Activated T-helper 1 cell treated with Interleukin-2 at 50 U/mL for 16 hours (primary cell): ENCODE results near the gene NAA50.

Experiments
- DNase-seq: peaks from one replicate; pipeline ENCODE4 v3.0.0-alpha.2; 2020; ENCODE audit warnings: low read depth

The NAA50 gene

DNA sequence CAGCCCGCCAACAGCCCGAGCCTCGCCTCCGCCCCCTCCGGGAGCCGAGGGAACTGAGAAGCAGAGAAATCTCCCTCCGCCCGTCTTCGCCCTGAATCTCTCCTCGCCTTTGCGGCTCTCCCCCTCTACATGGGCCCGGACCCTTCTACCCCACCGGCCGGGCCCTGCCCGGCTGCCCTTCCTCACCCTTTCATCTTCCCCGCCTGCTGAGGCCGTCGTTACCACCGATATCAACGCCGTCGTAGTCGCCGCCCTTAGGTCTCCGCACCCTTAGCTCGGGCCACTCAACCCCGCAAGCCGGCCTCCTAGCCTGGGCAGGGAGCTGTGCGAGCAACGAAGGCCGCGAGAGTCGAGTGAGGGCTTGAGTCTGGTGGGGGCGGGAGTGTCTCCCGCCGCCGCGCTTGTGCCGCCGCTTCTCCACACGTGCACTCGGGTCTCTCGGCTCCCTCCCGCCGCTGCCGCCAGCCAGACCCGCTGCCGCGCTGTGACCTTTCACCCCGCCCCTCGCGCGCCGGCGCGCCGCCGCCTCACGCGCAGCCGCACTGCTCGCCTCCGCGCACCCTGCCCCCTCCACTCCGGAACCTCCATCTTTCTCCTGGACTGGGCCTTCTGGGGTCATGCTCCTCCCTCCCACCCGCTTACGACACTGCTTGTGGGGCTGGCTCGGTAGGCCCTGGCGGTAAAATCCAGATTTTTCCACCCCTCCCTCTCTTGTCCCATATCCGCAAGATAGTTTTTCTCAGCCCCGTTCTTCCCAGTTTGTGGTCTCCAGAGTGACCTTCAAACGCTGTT lies at the start of gene NAA50:
NAA50 (minus strand) TSS at position 494 of the 792 bp plus-strand sequence; CDS start at position 194, 300 bp downstream.
- DNase-seq, result peak; percentile 90

DNA sequence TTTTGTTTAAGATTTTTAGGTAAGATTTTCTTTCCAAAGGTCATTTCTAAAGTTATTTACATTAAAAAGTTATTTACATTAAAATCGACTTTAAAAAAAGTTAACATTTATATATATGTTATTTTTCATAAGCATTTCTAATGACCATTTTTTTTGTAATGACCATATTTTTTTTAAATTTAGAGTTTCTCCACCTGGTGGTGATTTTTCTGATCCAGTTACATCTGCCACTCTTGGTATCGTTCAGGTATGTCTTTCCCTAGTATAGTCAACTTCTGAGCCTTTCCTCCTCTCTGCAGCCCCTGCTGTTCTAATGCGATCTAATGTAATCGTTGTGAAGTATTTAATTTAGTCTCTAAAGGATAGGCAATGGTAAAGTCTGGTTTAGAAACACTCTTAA lies 49.6 kb upstream of the NAA50 start:
- DNase-seq, result no peak

DNA sequence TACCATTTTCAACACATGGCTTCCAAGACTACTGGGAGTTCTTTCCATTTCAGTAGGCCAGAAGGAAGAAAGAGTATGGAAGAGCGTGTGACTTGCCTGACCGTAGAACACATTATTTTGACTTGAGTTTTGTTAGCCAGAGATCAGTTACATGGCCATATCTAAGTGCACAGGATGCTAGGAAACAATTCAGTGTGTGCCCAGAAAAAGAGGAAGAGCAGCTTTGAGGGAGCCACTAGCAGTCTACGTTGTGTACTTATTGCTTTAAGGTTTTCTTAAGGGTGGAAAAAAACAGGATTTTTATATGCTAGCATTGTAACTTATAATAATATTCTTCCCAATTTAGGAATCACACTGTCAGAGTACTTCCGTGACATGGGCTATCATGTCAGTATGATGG lies 48.5 kb upstream of the NAA50 start:
- no peak for DNase-seq

DNA sequence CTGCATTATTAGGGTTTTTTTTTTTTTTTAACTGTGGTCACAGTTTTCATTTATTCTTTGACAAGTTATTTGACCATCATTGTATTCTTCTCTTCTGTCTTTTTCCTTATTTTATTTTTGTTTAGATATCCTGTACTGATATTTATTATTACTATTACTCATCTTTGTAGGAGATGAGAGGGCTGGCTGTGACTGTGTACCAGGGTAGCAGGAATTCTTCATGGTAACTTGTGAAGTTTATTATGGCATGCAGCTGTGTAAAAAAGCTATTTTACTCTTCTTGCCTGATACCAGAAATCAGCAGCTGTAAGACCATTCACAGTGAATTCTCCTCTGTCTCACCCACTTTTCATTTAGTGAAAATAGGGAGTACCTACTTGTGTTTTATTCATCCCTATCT lies 45.3 kb upstream of the NAA50 start:
- DNase-seq, result no peak

DNA sequence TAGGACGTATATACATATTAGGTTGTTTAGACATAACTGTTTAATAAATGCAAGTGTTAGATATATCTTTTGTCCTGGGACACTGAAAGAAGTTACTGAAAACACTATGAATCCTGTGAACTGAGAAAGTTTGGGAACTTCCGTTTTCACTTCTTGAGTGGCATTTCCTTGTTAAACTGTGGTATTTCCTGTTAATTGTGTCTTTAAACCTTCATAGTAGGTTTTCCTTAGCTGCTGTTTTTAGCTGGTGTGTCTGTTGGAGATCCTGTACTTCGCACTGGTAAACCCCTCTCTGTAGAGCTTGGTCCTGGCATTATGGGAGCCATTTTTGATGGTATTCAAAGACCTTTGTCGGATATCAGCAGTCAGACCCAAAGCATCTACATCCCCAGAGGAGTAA lies 37.9 kb upstream of the NAA50 start:
- no peak for DNase-seq

DNA sequence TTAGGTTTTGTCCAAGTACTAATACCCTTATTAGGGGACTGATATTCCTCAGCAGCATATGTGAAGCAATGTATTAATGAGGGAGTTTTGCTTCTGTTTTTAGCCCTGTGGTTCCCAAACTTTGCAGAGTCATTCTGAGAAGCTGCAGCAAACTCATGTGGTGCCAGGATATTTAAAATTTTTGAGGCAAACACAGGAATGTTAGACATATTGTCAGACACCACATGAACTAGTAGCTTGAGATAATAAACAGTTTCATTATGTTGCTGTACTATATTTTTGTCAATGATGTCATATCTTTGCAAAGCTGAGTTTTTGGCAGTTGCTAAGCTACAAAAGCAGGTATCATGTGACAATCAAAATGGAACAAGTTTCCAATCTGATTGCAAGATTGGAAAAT lies 37.4 kb upstream of the NAA50 start:
- no peak for DNase-seq

DNA sequence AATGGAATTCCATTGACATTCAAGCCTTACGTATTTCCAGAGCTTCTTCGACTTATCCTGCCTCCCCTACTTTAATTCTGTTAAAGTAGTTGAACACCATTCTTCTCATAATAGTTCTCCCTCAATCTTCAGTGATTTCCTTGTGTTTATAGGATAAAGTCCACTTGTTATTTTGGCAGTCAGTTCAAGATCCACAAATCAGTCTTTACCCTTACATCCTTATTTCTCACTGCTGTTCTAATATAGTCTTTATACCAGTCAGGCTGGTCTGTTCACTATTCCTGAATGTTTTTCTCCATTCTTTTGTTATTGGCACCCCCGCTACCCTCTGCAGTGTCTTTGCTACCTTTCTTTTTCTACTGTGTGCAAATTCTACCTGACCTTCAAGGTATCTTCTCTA lies 30.5 kb upstream of the NAA50 start:
- no peak for DNase-seq

DNA sequence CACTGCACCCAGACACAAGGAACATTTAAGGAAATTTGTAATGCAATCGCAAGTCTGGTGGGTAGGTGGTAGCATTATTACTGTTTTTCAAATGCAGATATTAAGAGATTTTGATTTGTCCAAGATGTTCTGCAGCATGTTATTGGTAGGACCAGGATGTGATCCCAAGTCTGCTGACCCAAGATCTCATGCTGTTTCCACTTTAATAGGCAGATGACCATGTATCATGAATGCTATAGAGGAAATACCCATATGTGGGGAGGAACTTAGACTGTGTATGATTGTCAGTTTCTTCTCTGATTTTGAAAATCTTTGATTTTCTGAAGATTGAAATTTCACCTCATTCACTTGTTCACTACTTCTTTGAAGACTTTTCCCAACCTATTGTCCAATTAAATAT lies 29.5 kb upstream of the NAA50 start:
- DNase-seq, result no peak

DNA sequence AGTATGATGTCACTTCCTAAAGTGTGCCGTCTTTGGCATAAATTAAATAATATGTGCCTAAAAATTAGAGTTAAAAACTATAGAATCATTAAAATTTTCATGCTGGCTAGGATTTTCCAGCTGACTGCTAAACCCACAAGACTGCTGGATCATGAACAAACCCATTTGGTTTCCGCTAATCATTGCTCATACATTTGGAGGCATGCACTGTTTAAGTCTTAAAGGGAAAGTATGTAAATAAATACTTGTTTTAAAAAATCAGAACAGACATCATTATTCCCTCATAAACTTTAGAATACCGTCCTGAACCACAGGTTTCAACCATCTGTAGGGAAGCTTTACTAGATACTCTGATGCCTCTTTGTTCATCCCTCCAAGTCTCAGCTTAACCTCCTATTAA lies 27.3 kb upstream of the NAA50 start:
- DNase-seq, result no peak

DNA sequence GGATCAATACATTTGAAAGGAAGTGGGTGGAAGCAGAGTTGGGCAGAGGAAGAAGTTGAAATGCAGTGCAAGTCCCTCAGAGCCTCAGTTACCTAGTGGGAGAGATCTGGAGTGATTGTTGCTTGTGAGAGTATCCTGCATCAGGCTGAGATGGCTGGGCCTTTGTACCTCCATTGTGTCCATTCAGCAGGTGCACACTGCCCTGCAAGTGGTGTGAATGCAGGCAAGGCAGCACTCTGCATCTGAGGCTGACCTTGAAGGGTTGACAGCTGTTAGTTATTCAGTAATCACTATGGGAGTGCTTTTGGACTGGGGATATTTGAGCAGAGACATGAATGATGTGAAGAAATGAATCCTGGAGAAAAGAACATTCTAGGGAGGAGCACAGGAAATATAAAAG lies 25.9 kb upstream of the NAA50 start:
- DNase-seq, result no peak

DNA sequence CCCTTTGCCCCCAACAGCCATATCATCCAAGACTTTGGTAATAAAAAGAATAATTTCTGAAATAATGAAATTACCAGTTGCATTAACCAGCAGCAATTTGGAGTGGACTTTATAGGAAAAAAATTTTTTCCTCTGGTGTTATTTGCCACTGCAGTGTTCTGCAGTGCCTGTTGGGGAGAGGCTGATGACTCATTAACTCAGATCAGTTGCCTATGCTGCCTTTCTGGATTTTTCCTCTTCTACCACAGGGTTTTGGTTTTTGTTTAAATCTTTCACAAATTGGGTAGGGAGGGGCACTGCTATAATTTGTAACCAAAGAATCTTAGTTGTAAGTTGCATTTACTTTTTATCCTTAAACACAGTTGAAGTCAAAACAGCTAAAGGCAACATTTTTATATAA lies 23.5 kb upstream of the NAA50 start:
- no peak for DNase-seq

DNA sequence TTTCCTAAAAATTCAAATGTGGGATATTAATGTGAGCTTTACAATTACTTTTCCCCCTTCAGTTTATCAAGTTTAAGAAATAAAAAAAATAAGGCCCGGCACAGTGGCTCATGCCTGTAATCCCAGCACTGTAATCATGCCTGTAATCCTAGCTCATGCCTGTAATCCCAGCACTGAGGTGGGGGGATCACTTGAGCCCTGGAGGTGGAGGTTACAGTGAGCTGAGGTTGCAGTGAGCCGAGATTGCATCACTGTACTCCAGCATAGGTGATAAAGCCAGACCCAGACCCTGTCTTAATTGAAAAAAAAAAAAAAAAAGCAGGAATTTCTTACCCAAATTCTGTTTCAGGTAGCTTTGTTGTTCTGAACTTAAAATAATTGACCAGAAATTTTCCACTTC lies 18.6 kb upstream of the NAA50 start:
- DNase-seq, result no peak

DNA sequence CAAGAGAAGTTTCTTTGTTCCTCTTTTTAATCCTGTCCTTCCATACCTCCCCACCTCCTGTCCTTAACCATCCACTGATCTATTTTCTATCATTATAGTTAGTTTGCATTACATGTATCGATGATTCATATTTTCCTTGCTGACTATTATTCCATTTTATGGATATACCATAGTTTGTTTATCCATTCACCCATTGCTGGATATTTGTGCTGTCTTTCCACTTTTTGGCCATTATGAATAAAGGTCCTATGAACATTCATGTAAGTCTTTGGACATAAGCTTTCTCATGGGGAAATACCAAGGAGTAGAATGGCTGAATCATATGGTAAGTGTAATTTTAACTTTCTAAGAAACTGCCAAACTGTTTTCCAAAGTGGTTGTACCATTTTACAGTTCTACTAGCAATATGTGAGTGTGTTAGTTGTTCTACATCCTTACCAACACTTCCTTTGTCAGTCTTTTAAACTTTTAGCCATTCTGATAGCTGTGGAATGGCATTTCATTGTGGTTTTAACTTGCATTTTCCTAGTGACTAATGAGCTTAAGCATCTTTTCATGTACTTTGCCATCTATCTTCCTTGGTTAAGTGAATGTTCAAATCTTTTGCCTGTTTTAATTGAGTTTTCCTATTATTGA lies 12.5 kb upstream of the NAA50 start:
- no peak for DNase-seq

DNA sequence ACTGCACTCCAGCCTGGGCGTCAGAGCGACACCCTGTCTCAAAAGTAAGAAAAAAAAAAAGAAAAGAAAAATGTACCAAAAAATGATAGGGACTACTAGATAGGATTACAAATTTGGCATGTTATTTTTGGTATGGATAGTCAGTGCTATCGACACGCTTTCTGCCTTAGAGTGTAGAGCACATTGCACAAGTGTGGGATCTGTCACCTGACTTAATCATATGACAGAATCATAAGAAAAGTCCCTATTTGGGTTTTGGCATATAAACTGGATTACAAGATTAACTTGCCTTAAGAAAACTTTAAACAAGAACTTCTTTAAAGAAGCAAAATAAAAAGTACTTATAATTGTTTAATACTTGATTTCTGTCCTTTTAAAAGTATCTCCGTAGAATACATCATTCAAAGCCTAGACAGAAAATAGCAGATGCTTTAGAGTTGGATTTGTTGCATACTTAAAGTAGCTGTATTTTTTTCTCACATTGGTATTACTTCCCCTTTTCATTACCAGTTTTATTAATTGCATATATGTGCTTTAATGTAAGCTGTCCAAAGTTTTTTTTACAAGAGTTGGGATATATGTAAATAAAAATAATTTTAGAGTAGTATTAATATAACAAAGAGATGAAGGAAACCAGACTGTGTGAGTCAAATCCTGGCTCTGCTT lies 8.6 kb upstream of the NAA50 start:
- DNase-seq, result no peak

DNA sequence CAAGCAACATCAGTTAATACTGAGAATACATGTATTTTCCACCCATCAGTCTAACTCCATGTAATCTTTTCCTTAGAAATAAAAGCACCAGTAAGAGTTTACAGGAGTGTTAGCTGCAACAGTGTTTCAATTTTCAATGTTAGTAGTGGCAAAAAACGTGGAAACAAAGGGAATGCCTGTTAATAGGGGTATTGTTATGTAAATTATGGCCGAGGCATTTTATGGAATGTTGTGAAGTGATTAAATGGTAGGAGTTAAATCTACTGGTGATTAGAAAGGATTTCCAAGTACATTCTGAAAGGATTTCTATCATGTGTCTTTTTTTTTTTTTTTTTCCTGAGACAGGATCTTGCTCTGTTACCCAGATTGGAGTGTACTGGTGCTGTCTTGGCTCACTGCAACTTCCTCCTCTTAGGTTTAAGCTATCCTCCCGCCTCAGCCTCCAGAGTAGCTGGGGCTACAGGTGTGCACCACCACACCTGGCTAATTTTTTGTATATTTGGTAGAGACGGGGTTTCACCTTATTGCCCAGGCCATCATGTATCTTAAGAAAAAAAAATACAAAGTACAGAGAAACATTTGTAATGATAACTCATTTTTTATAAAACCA lies 7.4 kb upstream of the NAA50 start:
- no peak for DNase-seq

DNA sequence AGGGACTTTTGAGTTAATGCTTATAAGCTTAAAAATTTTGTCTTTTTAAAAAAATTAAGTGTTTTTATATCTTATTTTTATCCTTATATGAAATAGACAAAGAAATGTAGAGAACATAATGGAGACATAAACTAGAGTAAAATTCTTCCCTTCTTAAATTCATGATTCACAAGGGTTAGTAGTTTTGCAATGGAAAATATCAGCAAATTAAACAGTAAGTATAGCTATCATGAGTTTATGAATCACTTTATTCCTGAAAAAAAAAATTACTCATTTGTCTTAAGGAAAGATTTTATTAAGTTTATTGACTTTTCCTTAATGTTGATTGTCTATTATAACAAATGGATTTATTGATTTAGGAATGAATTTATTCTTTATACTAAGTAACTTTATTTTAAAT lies 5.1 kb upstream of the NAA50 start:
- DNase-seq, result no peak

DNA sequence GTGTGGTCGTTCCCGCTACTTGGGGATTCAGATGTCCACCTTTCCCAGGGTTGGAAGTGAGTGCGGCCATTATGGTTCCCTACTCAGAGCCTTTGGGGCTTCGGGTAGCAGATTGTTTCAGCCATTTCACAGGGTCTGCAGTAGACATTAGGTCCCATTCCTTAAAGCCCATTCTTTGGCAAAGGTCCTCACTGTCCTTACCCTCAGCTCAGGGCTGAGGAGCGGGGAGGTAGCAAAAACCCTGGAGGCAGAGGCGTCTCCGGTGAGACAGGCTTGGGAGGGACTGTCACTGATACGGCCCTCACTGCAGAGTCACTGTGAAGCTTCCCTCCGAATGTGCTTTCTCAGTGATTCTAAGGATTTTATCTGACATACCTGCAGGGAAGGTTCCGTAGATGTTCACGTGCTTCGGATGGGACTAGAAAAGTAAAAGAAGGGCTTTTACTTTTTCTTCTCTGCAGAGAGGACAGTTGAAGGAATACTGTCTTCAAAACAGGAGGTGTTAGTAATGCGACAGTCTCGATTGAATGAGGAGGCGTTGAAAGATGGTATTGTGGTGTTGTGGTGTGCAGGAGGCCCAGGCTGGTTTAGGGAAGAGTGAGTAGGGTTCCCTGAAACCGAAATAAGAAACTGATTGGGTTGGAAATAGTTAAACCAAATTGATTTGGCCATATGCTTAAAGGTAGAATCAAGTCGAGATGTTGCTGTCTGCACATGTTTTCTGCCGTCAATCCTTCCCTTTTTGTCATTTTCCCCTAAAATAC lies 1.4 kb upstream of the NAA50 start:
- DNase-seq, result no peak

DNA sequence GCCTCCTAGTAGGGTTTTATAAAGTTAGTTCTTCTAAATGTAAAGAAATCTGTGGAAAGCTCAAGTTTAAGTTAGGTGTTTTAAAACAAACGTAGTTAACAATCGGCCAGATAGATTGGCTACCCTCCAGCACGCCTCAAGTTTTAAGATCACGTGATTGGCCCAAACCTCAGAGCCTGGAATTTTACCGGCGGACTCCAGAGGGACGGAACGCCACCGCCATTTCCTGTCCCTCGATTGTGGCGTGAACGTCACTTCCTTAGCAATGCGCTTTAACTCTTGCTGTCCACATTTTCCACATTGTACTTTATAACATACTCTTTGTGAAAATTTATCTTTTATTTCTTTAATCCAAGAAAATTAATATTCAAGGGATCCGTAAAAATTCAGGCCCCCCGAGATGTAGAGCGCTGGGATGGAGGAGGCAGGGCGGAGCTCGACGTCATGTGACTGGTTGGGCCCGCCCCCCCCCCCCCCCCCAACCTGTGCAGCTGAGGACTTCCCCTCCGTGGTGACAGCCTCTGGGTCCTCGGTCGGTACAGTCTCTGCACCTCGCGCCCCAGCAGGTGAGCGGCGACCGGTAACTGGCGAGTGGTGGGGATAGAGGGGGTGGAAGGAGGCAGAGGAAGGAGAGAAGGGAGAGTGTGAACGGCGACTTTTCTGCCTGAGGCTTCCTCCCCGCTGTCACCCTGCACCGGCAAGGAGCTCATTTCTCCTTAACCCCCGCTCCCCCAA lies 666 bp upstream of the NAA50 start, which contains the start of gene ATP6V1A:
ATP6V1A (plus strand) TSS at position 488 of the 735 bp plus-strand sequence. CDS start 31,719 bp downstream, outside the sequence.
- peak; percentile 67 for DNase-seq

DNA sequence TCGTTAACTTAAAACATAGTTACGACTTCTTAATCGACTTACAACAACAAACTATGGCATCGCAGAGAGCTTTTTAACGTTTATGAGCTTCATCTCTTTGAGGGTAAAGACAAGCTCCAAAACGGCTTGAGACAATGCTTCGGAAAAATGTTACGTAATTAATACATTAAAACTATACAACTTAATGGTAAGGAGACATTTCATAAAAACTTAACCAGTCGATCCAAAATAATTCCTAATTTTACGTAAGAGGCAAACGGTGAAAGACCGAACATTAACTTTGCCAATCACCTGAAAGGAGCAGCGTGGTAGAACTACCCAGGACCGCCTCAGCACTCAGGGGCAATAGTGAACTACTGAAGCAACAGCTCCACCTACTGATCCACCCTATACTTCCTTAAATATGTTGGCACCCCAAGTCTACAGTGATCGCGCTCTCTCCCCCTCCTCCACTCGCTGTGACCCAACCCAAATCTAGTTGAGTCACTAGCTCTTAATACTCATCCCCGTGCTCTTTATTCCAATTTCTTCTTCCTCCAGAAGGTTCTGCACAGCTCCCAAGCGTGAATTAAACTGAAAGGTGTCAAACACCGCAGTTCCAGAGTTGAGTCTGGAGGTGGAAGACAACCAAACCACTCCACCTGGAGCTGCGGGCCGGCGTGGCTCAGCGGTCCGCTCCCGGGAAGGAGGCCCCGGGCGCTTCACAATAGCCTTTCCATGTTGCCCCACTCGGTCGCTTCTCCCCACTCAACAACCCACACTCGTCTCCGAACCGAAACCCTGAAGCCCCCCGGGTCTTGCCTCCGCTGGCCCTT lies 901 bp downstream of the NAA50 start:
- peak; percentile 58 for DNase-seq

DNA sequence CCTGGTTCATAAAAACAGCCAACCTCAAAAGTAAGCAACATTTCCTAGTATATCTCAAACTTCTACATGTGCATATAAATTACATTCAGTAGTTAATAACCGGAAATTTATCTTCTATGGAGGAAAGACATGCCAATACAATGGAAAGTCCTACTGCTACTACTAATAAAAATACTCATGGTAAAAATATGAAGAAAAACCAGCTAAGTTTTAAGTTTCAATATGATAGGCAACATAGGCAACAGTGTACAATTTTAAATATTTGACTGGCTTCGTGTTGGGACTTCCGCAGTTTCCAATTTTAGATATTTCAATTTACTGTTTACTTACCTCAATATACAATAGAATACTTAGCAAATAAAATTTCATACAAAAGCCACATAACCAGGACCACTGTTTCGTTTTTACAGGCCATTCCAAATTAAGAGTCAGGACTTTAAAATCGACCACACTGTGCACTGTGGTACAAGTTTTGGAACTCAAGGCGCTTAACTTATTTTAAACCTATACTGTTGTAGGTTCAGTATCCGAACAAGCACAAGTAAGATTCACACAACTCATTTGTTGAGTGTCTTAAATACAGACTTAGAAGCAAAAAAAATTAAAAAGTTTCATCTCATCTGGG lies 2.9 kb downstream of the NAA50 start:
- no peak for DNase-seq
